ENCODE measurements around the gene SLC10A7.

- TF ChIP-seq CTCF (IDR thresholded peaks at IDR 0.05) (no peak), EP300 (IDR thresholded peaks at IDR 0.05) (no peak), POLR2AphosphoS5 (IDR thresholded peaks at IDR 0.05) (no peak), POLR2A (IDR thresholded peaks at IDR 0.05) (no peak)
Measured at GRCh38 chr4:146494143-146494542, 27.6 kb downstream of the SLC10A7 start.
